H1 (cell line): ENCODE data around the gene SSH2. TPM values are rescaled to one million over a fixed set of nuclear protein-coding genes. Genes with fewer than 3 reads are reported as not detected.

Source experiments
- HDAC2 ChIP-seq, 2 experiments: fragments of 300-600 bp in 1 of 2; sonication (generic) in 1 of 2; IDR thresholded peaks; 2 replicates each; pipeline ENCODE4 v1.6.1; 2011 to 2012; ENCODE audit warnings: low read depth in 2 of 2, low read length in 2 of 2, mild to moderate bottlenecking in 2 of 2, moderate library complexity in 2 of 2, borderline replicate concordance in 1 of 2, inconsistent platforms in 1 of 2
- polyA plus RNA-seq, 7 experiments: library from polyadenylated mRNA; depleted of rRNA in 3 of 7; stranded (reverse) in 5 of 7; unstranded in 2 of 7; fragments of >200 nt in 5 of 7; fragments of 200-250 nt in 2 of 7; gene quantifications; 1 replicate in 5 of 7; 2 replicates in 1 of 7; 4 replicates in 1 of 7; pipeline versions ENCODE4 v1.2.1 to v1.2.3, GENCODE V29; 2011 to 2013; ENCODE audit warnings: missing spikeins in 2 of 7, mixed read lengths in 2 of 7
- total RNA-seq: library from RNA; stranded (reverse); fragmentation: NEBNext Ultra II Directional; extraction: Animal tissue kit (Norgen Biotek cat#: 25700); gene quantifications from 2 replicates; pipeline ENCODE4 v1.2.1, GENCODE V29; 2021
- TF ChIP-seq, protein P1 (sequence below): IDR thresholded peaks from 2 replicates; pipeline ENCODE4 v1.6.1; 2012; ENCODE audit warnings: low read length, inconsistent platforms

SSH2 gene
- total and polyA plus RNA-seq, 2 of the 8 experiments (the other 6 are each of a cell fraction or from before 2014, with no cell fraction given), result 5.2 to 15.9 TPM

GRCh38 chr17:29740017-29740416 lies 190.0 kb downstream of the SSH2 start (continued):
- TF ChIP-seq HDAC2 (IDR thresholded peaks at IDR 0.05; ENCODE audit: borderline replicate concordance in 1 of 2, low read depth in 2 of 2, low read length in 2 of 2), result no peak
- TF ChIP-seq, protein P1, sequence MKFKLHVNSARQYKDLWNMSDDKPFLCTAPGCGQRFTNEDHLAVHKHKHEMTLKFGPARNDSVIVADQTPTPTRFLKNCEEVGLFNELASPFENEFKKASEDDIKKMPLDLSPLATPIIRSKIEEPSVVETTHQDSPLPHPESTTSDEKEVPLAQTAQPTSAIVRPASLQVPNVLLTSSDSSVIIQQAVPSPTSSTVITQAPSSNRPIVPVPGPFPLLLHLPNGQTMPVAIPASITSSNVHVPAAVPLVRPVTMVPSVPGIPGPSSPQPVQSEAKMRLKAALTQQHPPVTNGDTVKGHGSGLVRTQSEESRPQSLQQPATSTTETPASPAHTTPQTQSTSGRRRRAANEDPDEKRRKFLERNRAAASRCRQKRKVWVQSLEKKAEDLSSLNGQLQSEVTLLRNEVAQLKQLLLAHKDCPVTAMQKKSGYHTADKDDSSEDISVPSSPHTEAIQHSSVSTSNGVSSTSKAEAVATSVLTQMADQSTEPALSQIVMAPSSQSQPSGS, result no peak
